ENCODE results near the gene DDX39A.
"Not testable (repeated sequence)": the region's sequence is repeated elsewhere in the genome, so short reads cannot be mapped to it uniquely, and the experiment has no call there.

DDX39A gene

GRCh38 chr19:14407605-14408484, 11.3 kb downstream of the DDX39A start:
- no peak for DNase-seq

DNA sequence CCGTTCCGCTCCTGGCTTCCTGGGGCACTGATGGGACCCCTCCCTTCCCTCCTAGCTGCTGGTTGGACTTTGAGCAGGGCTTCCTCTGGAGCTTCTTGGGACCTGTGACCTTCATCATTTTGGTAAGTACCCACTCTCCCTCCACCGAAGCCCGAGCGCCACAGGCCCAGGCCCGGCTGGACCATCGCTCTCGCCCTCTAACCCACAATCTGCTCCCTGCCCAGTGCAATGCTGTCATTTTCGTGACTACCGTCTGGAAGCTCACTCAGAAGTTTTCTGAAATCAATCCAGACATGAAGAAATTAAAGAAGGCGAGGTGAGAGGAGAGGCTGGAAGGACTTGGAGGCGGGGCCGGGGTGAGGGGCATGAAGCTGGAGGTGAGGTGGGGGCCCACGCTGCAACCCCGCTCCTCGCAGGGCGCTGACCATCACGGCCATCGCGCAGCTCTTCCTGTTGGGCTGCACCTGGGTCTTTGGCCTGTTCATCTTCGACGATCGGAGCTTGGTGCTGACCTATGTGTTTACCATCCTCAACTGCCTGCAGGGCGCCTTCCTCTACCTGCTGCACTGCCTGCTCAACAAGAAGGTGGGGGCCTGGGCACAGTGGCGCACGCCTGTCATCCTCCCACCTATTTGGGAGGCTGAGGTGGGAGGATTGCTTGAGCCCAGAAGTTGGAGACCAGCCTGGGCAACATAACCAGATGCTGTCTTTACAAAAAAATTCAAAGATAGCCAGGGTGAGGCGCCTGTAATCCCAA, 12.3 kb downstream of the DDX39A start:
- no peak for DNase-seq

- DNase-seq, result peak; percentile 57
These were observed 13.1 kb downstream of the DDX39A start for GRCh38 chr19:14405758-14406644.

GRCh38 chr19:14405380-14405757, 13.8 kb downstream of the DDX39A start:
- no peak for DNase-seq

- no peak for DNase-seq
These were observed 14.8 kb downstream of the DDX39A start for GRCh38 chr19:14404312-14404711.

- not testable (repeated sequence) for DNase-seq
These were observed 15.8 kb downstream of the DDX39A start for GRCh38 chr19:14403145-14403930.

GRCh38 chr19:14402332-14403144, 16.6 kb downstream of the DDX39A start:
- DNase-seq, result no peak

- no peak for DNase-seq
These were observed 17.5 kb downstream of the DDX39A start for GRCh38 chr19:14401468-14402195.

GRCh38 chr19:14400951-14401431, 18.1 kb downstream of the DDX39A start:
- no peak for DNase-seq

DNA sequence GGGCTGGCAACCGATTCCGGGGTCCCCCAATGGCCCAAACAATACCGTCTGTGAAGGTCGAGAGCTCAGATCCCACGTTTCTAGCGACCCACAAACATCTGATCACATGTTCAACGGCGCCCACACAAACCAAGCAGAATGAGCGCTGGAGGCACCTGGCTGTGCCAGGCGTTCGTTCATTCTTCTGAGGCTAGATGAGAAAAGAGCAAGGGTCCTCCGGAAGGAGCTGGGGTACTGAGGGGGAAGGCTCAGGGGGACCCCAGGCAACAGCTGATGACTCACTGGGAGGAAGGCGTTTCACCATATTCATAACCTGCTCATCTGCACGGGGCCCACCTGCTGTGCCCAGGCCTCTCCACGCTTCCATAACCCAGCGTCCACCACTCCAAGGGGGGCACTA, 22.0 kb downstream of the DDX39A start:
- not testable (repeated sequence) for DNase-seq

DNA sequence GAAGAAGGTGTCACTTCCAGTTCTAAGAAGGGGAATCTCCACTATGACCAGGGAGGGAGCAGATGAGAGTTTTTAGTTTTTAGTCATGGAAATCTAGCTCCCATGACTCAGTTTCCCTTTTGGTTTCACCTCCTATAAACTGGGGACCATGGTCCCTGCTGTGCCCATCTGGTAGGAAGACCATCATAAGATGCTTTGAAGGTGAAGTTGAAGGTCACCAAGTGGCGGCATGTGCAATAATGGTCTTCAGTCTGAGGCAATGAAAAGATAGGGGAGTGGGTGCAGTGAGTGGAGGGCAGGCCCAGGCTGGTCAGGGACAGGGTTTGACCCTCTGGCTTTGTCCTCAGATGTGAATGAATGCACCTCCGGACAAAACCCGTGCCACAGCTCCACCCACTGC, 22.4 kb downstream of the DDX39A start:
- DNase-seq, result not testable (repeated sequence)

DNA sequence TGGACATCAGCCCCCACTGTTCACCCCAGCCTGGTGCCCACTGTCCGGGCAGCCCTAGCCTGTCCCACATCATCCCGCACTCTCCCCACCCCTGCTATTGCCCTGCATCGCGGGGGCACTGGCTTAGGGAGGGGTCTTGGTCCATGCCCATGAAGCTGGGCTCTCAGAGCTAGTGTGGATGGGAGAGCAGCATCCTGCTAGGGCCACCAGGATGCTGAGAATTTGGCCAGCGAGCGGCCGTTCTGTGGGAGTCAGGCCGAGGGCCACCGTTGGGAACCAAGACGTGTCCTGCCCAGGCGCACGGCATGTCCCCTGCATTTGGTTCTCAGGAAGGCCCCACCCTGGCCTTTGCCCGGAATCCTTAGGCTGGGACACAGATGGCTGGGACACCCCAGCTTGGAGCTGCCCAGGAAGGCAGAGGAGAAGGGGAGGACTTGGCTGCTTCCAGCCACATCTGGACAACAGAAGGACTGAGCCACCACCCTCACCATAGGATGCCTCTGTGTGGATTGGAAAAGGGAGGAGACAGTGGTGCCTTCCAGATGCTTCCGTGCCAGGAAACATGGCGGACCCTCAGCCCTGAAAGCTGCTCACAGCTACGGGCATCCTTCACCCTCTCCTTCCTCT, 23.3 kb downstream of the DDX39A start:
- no peak for DNase-seq

GRCh38 chr19:14395262-14395661, 23.9 kb downstream of the DDX39A start:
- DNase-seq, result no peak

- no peak for DNase-seq
These were observed 25.0 kb downstream of the DDX39A start for GRCh38 chr19:14394167-14394566.

GRCh38 chr19:14393329-14393728, 25.8 kb downstream of the DDX39A start:
- DNase-seq, result no peak

DNA sequence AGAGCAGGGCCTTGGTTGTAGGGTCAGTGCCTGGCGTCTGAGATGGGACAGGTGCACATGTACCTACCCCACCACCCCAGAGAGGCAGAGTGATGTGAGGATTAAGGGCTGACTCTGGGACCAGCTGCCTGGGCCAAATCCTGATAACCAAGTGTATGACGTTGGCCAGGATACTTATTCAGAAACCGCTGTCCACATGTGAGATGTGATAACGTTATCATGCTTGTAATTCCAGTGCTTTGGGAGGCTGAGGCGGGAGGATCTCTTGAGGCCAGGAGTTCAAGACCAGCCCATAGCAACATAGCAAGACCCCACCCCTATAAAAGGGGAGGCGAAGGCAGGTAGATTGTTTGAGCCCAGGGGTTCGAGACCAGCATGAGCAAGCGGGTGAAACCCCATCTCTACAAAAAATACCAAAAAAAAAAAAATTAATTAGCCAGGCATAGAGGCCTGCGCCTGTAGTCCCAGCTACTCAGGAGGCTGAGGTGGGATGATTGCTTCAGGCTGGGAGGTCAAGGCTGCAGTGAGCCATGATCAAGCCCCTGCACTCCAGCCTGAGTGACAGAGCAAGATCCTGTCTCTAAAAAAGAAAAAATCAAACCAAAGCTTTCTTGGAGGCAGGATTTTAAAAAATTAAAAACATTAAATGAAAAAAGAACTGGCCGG, 27.9 kb downstream of the DDX39A start:
- DNase-seq, result no peak

GRCh38 chr19:14390548-14390947, 28.6 kb downstream of the DDX39A start:
- no peak for DNase-seq

- DNase-seq, result no peak
These were observed 33.6 kb downstream of the DDX39A start for GRCh38 chr19:14385492-14385891.
